Vagina (tissue), 2 donors: ENCODE measurements around the gene TRIM43. TPM values are rescaled to one million over a fixed set of nuclear protein-coding genes. Genes with fewer than 3 reads are reported as not detected.
"Not testable (repeated sequence)": the region's sequence is repeated elsewhere in the genome, so short reads cannot be mapped to it uniquely, and the experiment has no call there.

Experiments used
- DNase-seq, 2 donors: peaks; one replicate each; pipeline ENCODE4 v3.0.0-alpha.2; 2017; ENCODE audit errors: extremely low spot score in 2 of 2
- H3K27ac ChIP-seq: fragments of 200-600 bp; sonication (generic); one replicate; pipeline ENCODE4 v1.5.1; 2019
- H3K27me3 ChIP-seq: fragments of 200-600 bp; sonication (generic); one replicate; pipeline ENCODE4 v1.5.1; 2019
- H3K36me3 ChIP-seq, 2 donors: fragments of 200-600 bp; sonication (generic); one replicate each; pipeline ENCODE4 v1.5.1; 2017 to 2019
- H3K4me1 ChIP-seq: fragments of 200-600 bp; sonication (generic); one replicate; pipeline ENCODE4 v1.5.1; 2019
- H3K4me3 ChIP-seq, 2 donors: fragments of 200-600 bp; sonication (generic); 1 replicate in 1 of 2; 2 replicates in 1 of 2; pipeline ENCODE4 v1.5.1; 2016 to 2019
- H3K9me3 ChIP-seq: fragments of 200-600 bp; sonication (generic); one replicate; pipeline ENCODE4 v1.5.1; 2019
- intact Hi-C: fragments of 100-400 bp; cut with DNase I; formaldehyde crosslinking; loops from one replicate; pipeline ENCODE4 v1.15.1; 2023
- small RNA-seq: library from RNA; depleted of rRNA; stranded (forward); fragments of <200 nt; gene quantifications from one replicate; pipeline ENCODE3, GENCODE V24; 2016
- total RNA-seq: library from RNA; depleted of rRNA; stranded (reverse); fragments of >200 nt; gene quantifications from one replicate; pipeline ENCODE4 v1.2.3, GENCODE V29; 2016

The TRIM43 gene
- total RNA-seq, 1 donor from 2014 or later: not detected

GRCh38 chr2:95648894-95649544, 57.2 kb downstream of the TRIM43 start:
- not testable (repeated sequence) for H3K27me3 ChIP-seq

More at GRCh38 chr2:95648894-95649544, 57.2 kb downstream of the TRIM43 start:
- H3K36me3 ChIP-seq, intact Hi-C loops, H3K4me3 ChIP-seq, H3K27ac ChIP-seq, H3K4me1 ChIP-seq, H3K9me3 ChIP-seq, DNase-seq: not testable (repeated sequence)

Small RNA genes lying within 50 kb of the gene (small RNA-seq; reads per million reads assigned to genes)
- gene AC009237.4: not detected
- not detected for gene AC009237.7

Other genes with a start within 250 kb of the TRIM43 start
- gene FAHD2A, start 189.3 kb upstream of the TRIM43 start, total RNA-seq: 42.0 TPM
- not detected for gene TRIM43B, start 107.2 kb upstream of the TRIM43 start, total RNA-seq